TTC549 (cell line): Measurements from ENCODE around the gene MYH2.

Source experiments
- FAIRE-seq: peaks from 2 replicates; lab custom pipeline; 2012; peaks lifted over from hg19 to GRCh38; lab: Jason Lieb, UNC

Gene MYH2

GRCh38 chr17:10516065-10516464, 33.4 kb downstream of the MYH2 start:
- FAIRE-seq, result no peak

GRCh38 chr17:10513299-10514067, 36.0 kb downstream of the MYH2 start:
- FAIRE-seq, result no peak

GRCh38 chr17:10512856-10513255, 36.6 kb downstream of the MYH2 start:
- no peak for FAIRE-seq

GRCh38 chr17:10499950-10500349, 49.5 kb downstream of the MYH2 start:
- FAIRE-seq, result no peak

GRCh38 chr17:10492004-10492403, 57.5 kb downstream of the MYH2 start:
- no peak for FAIRE-seq

- no peak for FAIRE-seq
Measured at GRCh38 chr17:10482252-10482651, 67.2 kb downstream of the MYH2 start.

GRCh38 chr17:10477701-10478100, 71.8 kb downstream of the MYH2 start:
- FAIRE-seq, result no peak

- FAIRE-seq, result no peak
Measured at GRCh38 chr17:10474536-10474935, 74.9 kb downstream of the MYH2 start.

- FAIRE-seq, result no peak
Measured at GRCh38 chr17:10471858-10472257, 77.6 kb downstream of the MYH2 start.
